GM18507 (cell line): ENCODE data around the gene PDLIM5.
"Not testable (repeated sequence)": the region's sequence is repeated elsewhere in the genome, so short reads cannot be mapped to it uniquely, and the experiment has no call there.

Experiments
- DNase-seq: peaks from one replicate; pipeline ENCODE4 v3.0.0; 2011; ENCODE audit warnings: low read depth; ENCODE audit not compliant: insufficient read length; ENCODE audit errors: extremely low spot score
- FAIRE-seq: peaks from 2 replicates; lab custom pipeline; 2011; peaks lifted over from hg19 to GRCh38; lab: Jason Lieb, UNC

PDLIM5 gene

GRCh38 chr4:94458682-94459081, 6.9 kb downstream of the PDLIM5 start:
- DNase-seq, result no peak
- FAIRE-seq, result no peak

- no peak for FAIRE-seq
These were observed 7.9 kb downstream of the PDLIM5 start for GRCh38 chr4:94459462-94460161.

GRCh38 chr4:94461506-94461905, 9.8 kb downstream of the PDLIM5 start:
- DNase-seq (no peak), FAIRE-seq (no peak)

More at GRCh38 chr4:94459462-94460161, 7.9 kb downstream of the PDLIM5 start:
- no peak for DNase-seq

- FAIRE-seq (no peak), DNase-seq (no peak)
These were observed 10.8 kb downstream of the PDLIM5 start for GRCh38 chr4:94462572-94462971.

GRCh38 chr4:94463771-94464170, 12.0 kb downstream of the PDLIM5 start:
- no peak for FAIRE-seq
- DNase-seq, result no peak

- FAIRE-seq (no peak), DNase-seq (no peak)
These were observed 14.6 kb downstream of the PDLIM5 start for GRCh38 chr4:94466371-94466770.

GRCh38 chr4:94466923-94467322, 15.2 kb downstream of the PDLIM5 start:
- FAIRE-seq (no peak), DNase-seq (no peak)

GRCh38 chr4:94468093-94468769, 16.5 kb downstream of the PDLIM5 start:
- DNase-seq (no peak), FAIRE-seq (no peak)

GRCh38 chr4:94469221-94469784, 17.6 kb downstream of the PDLIM5 start:
- no peak for FAIRE-seq
- no peak for DNase-seq

GRCh38 chr4:94470132-94470531, 18.4 kb downstream of the PDLIM5 start:
- no peak for FAIRE-seq
- no peak for DNase-seq

- FAIRE-seq, result not testable (repeated sequence)
These were observed 19.0 kb downstream of the PDLIM5 start for GRCh38 chr4:94470782-94471181.

GRCh38 chr4:94472056-94472826, 20.5 kb downstream of the PDLIM5 start:
- no peak for FAIRE-seq
- no peak for DNase-seq

More at GRCh38 chr4:94470782-94471181, 19.0 kb downstream of the PDLIM5 start:
- DNase-seq, result not testable (repeated sequence)

GRCh38 chr4:94475050-94475449, 23.3 kb downstream of the PDLIM5 start:
- no peak for FAIRE-seq
- DNase-seq, result no peak

GRCh38 chr4:94475794-94476193, 24.1 kb downstream of the PDLIM5 start:
- no peak for DNase-seq
- no peak for FAIRE-seq

- FAIRE-seq (peak; percentile 12), DNase-seq (no peak)
These were observed 25.5 kb downstream of the PDLIM5 start for GRCh38 chr4:94477227-94477626.

GRCh38 chr4:94478805-94479204, 27.1 kb downstream of the PDLIM5 start:
- DNase-seq, FAIRE-seq: not testable (repeated sequence)

- FAIRE-seq (no peak), DNase-seq (no peak)
These were observed 27.8 kb downstream of the PDLIM5 start for GRCh38 chr4:94479358-94480141.

GRCh38 chr4:94480362-94480951, 28.7 kb downstream of the PDLIM5 start:
- FAIRE-seq (no peak), DNase-seq (no peak)

GRCh38 chr4:94483895-94484294, 32.2 kb downstream of the PDLIM5 start:
- FAIRE-seq (peak; percentile 18), DNase-seq (no peak)
